Kidney glomerular epithelial cell (primary cell): ENCODE data around the gene LBX1.

Source experiments
- DNase-seq: peaks from one replicate; lab custom pipeline; 2025; lab: John Stamatoyannopoulos, UW

The LBX1 gene

DNA sequence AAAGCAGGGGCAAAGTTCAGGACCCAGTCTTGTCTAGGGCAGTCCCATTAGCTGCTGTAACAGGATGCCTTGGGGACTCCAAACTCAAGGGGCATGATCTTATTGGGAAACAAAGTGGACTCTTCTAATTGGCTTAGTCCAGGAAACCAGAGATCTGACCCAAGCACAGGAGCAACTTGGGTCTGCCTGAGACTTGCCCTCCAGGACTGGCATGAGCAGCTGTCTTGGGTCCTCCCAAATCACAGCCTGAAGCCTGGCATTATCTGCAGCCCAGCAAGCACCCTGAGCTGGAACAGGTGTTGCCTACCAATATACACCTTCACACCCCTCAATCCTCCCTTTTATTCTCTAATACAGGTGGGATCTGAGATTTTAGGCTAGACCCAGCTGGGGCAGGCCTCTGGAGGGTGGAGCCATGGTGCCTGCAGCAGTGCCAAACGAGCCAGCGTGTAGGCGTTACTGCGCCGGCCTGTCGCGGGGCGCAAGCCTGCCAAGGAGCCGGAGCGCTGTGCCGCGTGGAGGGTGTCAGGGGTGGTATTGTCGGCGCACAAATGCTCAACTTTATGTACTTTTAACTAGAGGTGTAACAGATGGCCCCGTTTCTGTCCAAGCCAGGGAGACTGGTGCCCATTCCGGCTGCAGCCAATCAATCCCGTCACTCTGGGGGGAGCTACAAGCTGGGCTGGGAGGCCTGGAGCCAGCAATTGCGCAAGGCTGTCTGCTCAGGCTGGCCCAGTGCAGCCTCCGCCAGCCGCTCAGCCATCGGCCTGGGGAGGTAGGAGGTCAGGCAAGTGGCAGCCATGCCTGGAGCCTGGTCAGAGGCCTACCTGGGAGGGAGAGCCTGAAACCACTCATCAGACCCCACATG is 12.8 kb upstream of the LBX1 start:
- DNase-seq, result no peak

DNA sequence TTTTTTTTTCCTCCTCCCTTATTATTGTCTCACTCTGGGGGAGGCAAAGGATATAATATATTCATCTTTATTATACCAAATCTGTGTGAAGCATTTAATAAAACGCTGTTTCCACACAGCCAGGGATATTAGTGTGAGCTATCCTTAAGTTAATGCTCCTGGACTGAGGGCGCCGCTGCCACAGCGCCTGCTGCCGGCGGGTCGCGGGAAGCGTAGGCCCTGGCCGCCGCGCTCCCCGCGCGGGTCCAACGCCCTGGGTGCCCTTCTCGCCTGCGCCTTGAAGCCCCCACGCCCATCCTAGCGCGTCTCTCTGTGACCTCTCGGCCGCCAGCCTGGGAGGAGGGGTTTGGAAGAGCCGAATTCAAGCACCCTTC is 9.5 kb upstream of the LBX1 start:
- no peak for DNase-seq

DNA sequence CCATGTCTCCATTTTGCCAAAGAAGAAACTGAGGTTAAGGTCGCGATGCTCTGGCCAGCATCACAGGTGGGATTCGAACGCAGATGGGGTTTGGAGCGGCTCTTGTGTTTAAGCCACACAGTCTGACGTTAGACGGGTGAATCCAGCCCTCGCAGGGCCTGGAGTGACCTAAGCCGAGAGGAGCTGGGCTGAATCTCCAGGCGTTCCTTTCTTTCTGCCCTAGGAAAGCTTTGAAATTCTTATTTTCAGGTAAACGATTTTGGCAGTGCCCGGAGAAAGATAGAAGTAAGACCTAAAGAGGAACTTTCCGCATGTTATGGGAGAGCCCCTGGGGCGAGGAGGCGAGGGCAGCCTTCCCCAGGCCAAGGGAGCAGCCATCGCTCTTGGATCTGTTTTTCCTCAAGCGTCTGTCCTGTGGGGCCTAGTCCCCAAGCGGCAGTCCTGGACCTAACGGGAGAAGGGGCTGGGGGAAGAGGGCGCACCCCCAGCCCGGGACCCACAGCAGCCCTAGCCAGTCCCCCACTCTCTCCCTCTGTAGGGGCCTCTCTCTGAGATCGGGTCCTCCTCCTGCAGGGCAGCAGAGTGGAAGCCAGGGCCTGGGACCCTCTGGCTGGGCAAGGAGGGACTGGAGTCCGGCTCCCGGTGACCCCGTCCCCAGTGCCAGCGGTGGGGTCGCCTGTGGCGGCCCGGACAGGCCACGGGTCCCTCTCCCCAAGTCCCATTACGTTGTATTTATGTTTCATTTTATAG is 8.9 kb upstream of the LBX1 start:
- no peak for DNase-seq

DNA sequence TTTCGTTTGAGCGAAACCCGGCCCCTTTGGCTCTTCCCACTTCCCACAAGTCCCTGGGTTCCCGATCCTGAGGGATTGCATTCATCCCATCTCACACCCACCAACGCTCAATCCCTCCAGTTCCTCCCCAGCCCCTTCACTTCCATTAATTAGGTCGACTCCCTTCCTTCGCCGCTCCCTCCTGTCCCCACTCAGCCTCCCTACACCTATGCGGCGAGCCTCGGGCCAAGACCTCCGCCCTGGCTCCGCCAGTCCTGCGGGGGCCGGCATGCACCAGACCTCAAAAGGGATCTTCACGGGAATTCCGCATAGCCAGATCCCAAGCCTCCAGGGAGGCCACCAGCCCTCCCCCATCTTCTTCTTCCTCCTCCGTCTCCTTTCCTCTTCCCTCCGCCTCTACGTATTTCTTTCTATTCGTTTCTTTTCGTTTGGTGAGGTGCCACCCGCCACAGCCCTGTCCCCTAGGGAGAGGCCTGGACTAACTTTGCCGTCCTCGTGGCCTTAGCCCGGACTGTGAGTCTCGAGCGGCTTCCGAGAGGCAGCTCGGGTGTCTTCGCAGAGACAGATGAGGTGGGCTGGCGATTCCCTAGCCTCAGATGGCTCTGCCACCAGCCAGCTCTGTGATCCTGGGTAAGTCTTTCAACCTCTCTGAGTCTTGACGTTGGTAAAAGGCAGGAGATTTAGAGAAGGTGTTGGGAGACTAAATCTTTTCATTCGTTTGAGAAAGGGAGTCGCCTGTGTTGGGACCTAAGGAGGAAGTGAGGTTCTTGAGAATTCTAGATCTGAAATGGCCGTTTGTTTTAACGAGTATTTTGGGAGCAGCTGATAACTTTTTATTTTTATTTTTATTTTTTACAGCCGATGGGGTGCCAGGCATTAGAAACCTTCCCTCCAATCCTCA is 8.1 kb upstream of the LBX1 start:
- no peak for DNase-seq

DNA sequence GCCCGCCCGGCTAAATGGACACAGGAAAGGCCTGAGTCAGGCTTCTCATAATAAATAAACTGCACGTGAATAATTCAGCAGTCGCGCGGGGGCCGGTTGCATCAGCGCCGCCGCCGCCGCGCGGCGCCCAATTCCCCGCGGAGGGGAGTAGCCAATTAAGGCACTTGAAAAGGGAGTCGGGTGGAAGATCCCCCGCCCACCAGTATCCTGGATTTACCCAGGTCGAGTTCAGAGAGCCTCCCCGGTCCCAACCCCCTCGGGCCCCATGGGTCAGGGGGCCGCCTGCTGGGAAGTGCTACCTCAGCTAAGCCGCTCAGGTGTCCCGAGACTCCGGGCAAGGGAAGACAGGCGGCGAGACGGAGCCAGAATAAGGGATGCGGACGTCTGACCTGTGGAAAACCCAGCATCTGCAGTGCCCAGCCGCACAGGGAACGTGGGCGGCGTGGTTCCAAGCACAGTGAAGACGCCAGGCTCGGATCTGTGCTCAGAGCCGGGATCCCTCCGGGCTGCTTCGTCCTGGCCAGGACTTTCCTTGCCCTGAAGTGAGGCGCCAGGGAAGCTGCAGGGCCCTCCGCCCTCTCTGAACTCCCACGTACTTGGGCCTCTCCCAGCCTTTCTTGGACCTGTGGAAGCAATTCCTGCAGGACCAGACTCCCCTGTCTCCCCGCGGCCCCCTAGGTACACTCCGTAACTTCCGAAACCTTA is 7.3 kb upstream of the LBX1 start:
- DNase-seq, result no peak

DNA sequence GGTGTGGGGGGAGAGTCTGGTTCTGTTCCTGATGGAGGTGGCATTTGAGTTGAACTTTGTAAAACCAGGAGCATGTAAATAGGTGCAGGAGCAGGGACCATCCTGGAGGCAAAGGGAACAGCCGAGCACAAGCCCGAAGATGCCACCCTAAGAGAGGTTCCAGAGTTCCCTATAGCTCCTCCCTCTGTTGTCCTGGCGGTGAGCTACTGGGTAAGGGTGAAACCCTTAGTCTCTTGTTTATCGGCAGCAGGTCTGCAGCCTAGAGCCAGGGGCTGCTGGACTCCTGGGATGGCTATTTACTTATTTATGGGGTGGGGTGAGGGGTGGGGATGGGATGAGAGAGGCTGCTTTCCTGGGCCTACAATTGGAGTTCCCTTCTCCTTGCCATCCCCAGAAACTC is 6.5 kb upstream of the LBX1 start:
- no peak for DNase-seq

DNA sequence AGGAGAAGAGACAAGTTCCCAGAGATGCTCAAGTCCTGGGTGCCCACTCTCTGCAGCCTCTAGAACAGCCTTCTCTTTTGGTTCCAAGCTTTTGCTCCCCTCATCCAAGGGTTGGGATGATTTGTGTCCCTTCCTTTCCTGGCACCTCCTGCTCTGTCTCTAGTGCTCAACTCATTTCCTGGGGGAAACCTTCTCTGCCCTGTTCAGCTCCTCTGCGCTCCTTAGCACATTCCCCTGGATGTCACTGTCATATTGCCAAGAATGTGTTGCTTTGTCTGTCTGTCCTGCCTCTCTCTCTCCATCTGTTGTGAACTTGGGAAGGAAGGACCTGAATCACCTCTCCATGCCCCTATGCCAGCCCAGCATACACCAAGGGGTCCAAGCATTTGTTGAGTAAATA is 5.1 kb upstream of the LBX1 start:
- no peak for DNase-seq

DNA sequence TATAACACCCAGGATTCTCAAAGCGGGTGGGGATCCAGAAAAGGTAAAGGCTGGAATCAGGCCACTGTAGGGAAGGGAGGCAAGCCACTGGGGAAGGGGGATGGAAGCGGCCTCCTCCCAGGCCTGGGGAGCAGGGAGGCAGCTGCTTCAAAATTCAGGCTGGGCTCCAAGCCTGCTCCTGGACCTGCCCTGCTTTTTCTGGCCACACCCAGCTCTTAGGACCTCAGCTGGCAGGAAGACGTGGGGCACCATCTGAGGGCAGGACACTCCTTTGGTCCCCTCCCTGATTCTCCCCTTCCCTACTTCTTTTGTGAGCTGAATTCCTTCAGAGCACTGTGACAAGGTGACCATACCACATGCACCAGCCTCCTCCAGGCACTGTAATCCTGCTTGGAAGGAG is 4.6 kb upstream of the LBX1 start:
- no peak for DNase-seq

DNA sequence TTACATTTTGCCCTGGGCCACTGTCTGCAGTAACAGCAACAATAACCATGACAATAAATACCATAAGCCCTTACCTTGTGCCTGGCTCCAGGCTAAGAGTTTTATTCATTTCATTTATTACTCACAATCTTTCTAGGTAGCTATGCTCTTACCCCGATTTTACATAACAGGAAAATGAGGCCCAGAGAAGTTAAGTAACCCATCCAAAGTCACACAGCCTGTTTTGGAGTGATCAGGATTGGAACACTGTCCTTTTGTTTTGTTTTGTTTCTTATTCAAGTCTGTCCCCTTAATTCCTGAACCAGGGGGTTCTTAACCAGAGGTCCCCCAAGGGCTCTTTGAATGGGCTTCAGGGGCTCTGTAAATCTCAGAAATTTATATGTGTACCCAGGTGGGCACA is 4.2 kb upstream of the LBX1 start:
- DNase-seq, result no peak

DNA sequence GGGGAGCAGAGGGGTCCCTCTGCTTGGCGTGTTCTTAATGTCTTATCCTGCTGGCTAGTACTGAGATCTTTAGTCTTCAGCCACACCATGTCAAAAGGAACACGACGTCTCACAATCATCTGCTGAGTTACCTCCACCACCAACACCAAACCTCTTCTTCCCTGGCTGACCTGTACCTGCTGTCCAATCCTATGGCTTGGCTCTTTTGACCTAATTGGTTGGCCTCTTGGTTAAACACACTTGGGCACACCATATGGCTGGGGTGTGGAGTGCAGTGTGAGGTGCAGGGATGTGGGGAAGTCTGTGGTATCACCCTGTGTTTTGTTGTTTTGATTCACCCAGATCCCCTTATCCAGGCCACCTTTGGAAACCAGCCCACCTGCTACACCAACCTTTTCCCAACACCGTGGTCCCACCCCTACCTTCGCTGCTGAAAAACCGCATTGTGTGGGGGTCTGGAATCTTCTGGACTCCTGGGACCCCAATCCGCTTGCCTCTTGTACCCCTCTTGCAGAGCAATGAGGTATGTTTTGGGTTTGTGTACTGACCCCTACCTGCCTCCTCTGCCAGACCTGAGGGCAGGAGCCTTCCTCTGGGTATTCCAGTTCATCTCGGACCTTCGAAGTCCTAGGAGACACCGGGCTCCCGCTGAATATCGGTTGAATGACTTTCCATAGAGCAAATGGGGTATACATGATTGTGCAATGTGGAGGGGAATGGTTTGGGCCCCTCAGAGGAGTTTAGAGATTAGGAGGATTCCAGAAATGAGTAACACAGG is 2.8 kb upstream of the LBX1 start:
- DNase-seq, result no peak

DNA sequence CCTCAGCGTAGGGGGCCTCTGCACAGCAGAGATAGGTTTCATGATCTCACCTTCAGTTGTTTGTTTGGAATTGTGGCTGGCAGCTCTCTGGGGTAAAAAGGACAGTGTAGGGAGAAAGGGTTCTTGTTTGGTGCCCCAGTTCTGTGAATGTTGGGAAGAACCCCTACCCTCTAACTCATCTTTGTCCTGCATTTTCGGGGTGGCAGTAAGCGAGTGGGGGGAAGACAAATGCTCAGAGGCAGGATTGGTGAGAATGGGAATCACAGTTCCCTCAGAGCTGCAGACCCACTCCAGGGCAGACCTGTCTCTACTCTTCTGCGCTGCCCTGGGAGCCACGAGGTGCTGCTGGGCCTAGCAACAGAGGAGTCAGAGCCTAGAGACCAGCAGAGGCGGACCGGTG is 1.8 kb upstream of the LBX1 start:
- DNase-seq, result no peak

DNA sequence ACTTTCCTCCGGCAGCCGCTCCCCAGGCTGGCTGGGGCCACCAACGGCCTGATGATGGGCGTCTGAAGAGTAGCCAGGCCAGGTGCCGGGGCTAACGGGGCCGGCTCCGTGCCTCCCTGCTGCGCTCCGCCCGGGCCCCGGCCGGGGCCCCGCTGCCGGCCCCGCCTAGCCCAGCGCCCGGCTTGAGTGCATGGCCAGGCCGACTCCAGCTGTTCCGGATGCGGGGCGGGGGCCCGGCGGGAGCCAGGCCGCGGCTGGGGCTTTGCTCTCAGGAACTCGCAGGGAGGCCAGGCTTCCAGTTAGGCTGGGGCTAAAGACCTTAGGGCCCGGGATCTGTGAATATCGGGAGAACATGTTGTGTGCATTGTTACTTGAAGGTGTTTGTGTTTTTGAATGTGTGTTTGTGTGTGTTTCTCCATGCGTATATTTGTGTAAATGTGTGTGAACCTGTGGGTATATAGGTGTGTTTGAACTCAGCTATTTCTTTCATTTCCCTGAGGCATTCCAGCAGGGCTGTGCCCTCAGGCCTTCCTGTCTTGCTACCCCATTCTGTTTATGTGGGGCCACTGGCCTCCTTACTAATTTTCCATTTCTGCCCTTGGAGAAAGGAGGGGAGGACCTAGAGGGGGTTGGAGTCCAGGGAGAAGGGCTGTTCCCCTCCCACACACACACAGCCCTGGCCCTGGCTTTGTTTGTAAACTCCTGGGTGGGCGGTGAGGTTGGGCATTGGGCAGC is 1.1 kb upstream of the LBX1 start:
- no peak for DNase-seq

DNA sequence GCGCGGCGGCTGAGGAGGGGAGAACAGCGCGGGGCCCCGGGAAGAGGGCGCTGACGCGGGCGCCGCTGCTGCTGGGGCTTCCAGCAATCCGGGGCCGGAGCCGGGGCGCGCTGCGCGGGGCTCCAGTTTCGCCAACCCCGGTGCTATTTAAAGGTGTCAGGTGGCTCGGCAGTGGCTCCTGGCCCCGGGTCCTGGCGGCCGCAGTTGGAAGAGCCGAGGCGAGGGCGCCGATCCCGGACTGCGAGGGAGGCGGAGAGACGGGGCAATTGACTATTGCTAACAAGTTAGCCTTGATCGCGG is 347 bp downstream of the LBX1 start:
- no peak for DNase-seq

DNA sequence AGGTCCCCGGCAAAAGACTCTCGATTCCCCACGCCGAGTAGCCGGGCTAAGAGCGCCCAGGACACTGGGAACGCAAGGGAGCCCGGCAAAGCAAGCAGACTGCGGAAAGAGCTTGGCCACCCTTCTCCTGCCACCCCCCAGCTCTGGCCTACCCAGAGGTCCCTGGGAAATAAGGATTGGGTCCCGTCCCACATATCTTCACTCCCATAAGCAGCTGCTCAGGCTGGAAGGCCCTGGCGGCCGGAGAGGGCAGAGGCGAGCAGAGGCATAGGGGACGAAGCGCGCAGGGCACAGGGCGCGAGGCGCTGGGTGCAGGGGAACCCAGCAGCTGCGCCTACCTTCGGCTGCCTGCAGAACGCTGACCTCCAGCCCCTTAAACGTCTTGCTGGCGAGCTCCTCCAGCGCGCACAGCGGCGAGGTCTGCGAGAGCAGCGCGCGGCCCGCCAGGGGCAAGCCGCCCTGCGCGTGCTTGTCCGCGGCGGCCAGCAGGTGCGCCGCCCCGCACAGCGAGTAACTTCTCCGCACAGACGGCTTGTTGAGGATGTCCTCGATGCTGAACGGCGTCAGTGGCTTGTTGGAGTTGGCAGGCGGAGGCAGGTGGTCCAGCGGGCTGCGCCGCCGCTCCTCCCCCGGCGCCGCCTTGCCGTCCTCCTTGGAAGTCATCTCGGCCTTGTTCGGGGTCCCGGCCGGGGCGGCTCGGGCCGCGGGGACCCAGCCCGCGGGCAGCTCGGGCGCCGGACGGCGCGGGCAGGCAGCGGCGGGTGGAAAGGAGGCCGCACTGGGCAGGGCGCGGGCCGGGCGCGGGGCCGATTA is 904 bp downstream of the LBX1 start:
- no peak for DNase-seq

DNA sequence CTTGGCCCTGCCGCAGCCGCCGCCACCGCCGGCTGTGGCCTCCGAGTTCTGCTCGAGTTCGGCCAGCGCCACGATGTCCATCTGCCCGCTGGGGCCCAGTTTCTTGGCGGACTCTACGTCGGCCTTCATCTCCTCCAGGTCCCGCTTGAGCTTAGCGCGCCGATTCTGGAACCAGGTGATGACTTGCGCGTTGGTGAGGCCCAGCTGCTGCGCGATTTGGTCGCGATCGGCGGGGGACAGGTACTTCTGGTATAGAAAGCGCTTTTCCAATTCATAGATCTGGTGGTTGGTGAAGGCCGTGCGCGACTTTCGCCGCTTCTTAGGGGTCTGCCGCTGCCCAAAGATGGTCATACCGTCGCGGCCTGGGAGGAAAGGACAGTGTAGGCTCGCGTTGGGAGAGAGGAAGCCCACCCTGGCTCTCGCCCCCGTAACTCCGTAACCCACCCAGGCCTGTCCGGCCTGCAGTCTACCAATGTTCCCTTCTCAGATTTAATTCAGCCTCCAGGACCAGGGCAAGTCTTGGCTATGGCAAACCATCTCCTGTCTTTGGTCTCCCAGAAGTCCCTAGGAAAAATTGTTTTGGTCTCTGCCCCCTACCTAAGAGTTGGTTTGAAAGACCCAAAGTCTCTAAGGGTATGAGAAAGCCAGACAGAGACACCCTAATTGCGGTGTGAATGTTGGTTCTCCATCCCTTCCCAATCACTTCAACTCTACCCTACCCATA is 1.7 kb downstream of the LBX1 start:
- DNase-seq, result no peak

DNA sequence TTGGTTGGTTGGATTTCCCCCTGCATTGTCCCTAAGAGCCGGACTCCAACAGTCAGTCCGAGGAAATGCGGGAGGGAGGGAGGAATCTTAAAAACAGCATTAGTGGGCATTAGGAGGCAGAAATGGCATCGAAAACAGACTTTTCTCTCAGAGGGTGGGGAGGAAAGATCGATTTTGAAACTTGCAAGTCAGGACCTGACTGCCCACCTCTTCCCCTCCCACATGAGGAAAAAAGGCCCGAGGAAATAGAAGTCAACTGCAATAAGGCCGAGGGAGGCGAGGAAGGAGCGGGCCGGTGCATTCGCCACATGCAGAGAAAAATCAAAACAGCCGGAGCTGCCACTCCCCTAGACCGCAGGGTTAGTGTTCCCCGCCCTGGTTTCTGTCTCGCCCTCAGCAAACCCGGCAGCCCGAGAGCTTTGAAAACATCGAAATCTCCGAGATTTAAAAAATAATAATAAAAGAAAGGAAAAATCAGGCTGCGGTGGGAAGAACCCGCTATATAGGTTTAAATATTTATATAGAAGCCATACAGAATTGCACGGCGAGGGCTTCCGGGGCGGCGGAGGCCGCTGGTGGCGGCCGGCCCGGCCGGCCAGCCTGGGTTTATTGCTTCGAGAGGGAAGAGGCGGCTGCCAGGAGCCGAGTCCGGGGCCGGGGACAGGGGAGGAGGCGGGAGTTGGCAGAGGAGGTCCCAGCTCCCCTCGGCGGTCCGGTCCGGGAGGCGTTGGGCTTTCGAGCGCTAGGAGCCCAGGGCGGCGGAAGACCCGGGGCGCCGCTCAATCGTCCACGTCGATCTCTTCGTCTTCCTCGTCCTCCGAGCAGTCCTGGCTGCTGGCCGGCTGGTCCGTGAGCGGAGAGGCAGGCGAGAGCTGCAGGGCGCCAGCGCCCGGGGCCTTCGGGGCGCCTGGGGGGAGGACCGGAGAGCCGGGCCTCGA is 2.5 kb downstream of the LBX1 start:
- DNase-seq, result no peak

DNA sequence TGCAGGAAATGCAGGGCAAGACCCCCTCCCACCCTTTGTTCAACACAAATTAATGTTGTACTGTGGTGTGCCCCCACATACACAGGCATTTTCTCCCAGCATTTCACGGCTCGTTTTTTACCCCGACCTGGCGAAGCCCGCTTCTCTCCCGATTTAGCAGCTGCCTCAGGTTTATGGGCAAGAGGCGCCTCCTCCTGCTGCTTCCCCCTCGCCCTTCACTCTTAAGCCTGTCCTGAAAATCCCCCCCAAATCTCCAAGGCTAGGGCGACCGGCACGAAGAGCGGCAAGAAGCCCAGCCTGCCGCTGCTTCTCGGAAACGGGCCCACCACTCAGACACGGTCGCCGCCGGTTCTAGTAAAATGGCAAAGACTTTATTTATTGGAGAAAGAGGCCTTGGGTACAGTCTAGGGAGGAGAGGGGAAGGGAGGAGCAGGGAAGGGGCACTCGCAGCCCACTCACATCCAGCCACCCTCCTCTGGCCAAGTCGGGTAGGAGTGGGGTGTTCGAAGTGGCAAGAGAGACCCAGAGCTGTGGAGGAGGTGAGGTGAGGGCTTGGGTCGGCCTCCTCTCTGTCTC is 3.3 kb downstream of the LBX1 start:
- DNase-seq, result no peak
